Retinal pigment epithelial cell (primary cell): ENCODE data around the gene SINHCAF.
"Not testable (repeated sequence)": the region's sequence is repeated elsewhere in the genome, so short reads cannot be mapped to it uniquely, and the experiment has no call there.

Experiments
- DNase-seq: peaks from one replicate; pipeline ENCODE4 v3.0.0-alpha.2; 2010; ENCODE audit warnings: low read depth
- H3K4me3 ChIP-seq: 2 replicates; pipeline ENCODE4 v1.5.1; 2011; ENCODE audit warnings: mild to moderate bottlenecking, low read length, control low read depth, moderate library complexity
- TF ChIP-seq, protein P1 (sequence below): conservative IDR thresholded peaks from 2 replicates; pipeline ENCODE4 v1.5.1; 2011; ENCODE audit warnings: low read depth, low read length, control low read depth, inconsistent platforms

SINHCAF gene

DNA sequence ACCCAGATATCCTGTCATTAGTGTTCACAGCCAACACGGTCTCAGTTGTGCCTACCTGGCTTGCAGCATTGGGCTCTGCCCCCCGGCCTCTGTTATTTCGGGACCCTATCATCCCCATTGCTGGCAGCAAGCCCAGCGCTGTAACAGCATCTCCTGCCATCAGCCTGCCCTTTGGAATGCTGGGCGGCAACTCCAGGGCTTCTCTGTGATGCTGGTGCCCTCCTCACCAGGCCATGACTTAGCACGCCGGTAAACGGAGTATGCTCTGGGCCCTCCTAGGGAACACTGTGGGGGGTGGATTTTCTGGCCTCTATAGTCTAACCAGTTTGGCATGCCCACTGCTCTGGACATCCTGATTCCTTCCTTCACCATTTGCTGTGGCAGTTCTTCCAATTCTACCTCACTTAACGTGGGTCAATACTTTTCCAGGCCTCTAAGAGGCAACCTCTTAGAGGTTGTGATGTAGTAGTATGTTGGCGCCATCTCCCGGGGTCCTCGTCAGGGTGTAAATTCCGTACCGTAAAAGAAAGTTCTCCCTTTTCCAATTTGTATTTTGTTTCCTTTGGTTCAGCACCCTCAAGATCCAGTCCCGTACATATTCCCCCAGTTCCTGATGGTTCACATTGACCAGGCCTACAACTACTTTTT lies 80.0 kb downstream of the SINHCAF start:
- DNase-seq: no peak
- H3K4me3 ChIP-seq: no peak overlapping the region
- TF ChIP-seq, protein P1, sequence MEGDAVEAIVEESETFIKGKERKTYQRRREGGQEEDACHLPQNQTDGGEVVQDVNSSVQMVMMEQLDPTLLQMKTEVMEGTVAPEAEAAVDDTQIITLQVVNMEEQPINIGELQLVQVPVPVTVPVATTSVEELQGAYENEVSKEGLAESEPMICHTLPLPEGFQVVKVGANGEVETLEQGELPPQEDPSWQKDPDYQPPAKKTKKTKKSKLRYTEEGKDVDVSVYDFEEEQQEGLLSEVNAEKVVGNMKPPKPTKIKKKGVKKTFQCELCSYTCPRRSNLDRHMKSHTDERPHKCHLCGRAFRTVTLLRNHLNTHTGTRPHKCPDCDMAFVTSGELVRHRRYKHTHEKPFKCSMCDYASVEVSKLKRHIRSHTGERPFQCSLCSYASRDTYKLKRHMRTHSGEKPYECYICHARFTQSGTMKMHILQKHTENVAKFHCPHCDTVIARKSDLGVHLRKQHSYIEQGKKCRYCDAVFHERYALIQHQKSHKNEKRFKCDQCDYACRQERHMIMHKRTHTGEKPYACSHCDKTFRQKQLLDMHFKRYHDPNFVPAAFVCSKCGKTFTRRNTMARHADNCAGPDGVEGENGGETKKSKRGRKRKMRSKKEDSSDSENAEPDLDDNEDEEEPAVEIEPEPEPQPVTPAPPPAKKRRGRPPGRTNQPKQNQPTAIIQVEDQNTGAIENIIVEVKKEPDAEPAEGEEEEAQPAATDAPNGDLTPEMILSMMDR: no peak

DNA sequence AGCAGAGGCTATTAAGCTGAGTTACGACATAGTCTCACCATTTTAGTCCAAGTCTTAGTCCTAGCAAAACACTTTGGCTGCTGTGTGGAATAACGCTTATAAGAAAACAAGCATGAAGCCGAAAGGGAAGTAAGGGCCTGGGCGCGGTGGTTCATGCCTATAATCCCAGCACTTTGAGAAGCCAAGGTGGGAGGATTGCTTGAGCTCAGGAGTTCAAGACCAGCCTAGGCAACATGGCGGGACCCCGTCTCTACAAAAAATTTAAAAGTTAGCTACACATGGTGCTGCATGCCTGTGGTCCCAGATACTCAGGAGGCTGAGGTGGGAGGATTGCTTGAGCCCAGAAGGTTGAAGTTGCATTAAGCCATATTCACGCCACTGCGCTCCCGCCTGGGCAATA lies 83.5 kb downstream of the SINHCAF start:
- DNase-seq, H3K4me3 ChIP-seq: not testable (repeated sequence)

DNA sequence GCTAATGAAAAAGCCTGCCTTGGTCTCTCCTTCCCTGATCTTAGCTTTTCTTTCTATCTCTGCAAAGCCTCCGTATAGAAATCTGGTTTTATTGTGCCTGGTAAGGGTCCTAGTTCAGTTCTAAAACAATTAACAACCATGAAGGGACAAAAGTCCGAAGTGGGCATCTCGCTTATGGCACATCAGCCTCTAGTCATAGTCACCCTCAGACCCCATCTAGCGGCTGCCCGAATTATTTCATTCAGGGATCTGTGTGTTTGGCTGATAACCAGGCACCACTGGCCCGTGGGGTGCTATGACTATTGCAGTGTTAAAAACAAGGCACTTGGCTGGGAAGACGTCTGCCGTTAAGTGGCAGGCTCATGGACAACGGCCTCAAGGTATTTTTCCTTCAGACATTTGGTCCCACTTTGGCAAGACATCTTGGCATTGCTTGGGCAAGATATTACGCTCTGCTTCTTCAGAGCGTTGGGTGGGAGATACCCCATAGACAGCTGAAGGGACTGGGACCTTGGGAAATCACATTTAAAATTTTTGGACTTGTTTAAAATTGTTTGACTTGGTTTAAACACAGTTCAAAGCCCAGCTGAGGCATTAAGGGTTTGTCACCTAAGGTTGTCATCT lies 87.1 kb downstream of the SINHCAF start:
- no peak for DNase-seq
- TF ChIP-seq, protein P1: peak; percentile 80
- no peak overlapping the region for H3K4me3 ChIP-seq

DNA sequence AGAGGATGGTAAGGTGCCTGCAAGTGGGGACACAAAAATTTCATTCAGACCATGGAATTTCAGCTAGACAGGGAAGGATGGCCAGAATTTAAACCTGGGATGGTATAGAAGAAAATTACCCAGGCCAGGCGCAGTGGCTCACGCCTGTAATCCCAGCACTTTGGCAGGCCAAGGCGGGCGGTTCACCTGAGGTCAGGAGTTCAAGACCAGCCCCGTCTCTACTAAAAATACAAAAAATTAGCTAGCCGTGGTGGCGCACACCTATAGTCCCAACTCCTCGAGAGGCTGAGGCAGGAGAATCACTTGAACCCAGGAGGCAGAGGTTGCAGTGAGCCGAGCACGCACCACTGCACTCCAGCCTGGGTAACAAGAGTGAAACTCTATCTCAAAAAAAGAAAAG lies 87.6 kb downstream of the SINHCAF start:
- not testable (repeated sequence) for H3K4me3 ChIP-seq, DNase-seq

DNA sequence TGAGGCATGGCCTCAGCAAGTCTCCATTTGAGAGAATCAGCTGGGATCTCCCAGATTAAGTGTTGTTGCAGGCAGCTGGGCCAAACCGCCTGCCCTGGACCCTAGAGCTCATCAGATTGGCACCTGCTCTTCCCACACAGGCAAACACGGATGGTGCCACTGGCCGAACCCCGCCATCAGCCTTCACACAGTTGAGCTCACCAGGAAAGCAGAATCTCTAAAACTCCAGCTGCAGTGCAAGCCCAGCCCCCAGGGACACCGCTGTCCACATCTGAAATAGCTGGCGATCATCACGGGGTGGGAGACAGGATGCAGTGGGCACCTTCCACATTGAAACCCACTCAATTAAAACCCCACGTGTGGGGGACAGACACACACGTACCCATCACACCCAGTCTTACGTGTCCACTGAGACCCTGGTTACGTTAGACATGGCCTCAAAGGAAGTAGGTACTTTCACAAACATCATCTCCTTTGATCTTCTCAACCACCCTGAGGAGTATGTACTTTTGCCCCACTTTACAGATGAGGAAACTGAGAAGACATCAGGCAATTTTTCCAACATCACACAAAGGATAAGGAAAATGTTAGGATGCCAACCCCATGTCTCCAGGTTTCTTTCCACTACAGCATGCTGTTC lies 88.8 kb downstream of the SINHCAF start:
- no peak for DNase-seq
- TF ChIP-seq, protein P1: no peak
- no peak overlapping the region for H3K4me3 ChIP-seq

DNA sequence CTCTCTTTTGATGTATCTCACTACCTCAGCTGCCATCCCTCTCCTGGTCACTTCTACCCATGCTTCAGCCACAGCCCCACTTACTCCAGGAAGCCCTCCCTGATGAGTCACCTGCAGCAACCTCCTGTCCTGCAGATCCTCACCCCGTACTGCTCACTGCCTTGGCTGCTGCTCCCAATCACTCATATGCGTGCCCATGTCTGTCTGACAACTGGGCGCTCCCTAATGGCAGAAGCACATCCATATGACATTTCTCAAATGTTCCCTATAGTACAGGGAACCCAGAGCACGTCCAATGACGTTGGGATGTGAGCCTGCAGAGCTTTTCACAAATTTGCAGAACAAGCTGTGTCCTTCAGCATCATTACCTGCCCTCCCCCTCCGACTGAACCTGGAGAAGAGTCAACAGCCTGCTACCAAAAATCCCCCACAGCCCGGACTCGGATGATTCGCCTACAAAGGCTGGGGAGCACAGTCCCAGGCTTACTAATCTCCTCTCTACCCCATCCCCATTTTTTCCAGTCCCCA lies 90.0 kb downstream of the SINHCAF start:
- TF ChIP-seq, protein P1: no peak

DNA sequence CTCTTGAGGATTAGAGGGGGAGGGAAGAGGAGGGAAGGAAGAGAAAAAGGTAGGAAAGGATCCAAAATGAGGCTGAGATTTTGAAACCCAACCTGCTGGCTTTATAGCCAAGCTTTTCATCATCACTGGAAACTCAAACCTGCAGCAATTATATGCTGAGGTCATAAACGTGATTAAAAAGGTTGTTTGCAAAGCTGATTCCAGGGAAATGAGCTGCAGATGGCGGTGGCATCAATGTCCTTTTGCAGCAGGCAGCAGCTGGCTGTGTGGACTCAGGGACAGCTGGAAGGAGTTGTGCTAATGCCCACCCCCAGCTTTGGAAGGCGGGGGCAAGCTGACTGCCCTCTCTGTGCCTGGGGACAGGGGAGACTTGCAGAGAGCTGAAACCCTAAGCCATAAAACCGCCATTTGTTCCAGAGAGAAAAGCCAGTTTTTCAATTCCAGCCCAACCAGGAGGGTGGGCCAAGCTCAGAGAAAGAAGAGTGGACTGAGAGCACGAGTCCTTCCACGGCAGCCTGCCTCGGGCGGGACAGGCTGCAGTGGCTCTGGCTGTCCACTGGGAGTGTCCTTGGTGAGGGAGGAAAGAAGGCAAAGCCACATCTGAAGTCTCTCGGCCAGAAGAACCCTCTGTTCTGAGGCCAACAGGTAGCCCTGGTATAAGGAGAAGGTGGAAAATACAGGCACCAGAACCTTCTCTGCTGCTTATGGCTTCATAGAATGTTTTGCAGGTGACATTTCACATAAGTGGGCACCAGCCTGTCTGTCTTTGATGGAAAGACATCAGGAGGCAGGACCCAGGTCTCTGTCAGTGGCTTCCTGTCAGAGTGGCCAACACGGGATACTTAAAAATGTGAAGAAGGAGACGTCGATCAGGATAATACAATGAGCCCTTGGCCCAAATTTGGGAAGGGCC lies 90.7 kb downstream of the SINHCAF start:
- no peak overlapping the region for H3K4me3 ChIP-seq
- DNase-seq: no peak
- TF ChIP-seq, protein P1: peak; percentile 74

More for the DNA sequence above, 90.0 kb downstream of the SINHCAF start:
- no peak for DNase-seq
- H3K4me3 ChIP-seq: no peak overlapping the region
